A549 (cell line): ENCODE data around the gene RAD51B. TPM values are rescaled to one million over a fixed set of nuclear protein-coding genes. Genes with fewer than 3 reads are reported as not detected.

Experiments
- ATAC-seq, 2 experiments: fragments of 200-7000 bp in 1 of 2; fragments of >200 bp in 1 of 2; cut with Nextera tagmentation in 1 of 2; cut with Tn5 transposase in 1 of 2; 3 replicates each; pipeline versions ENCODE4 v1.8.0 to v1.9.1; 2018 to 2020; ENCODE audit warnings: mild to moderate bottlenecking in 1 of 2, moderate library complexity in 1 of 2
- CTCF ChIA-PET: fragments of 300-600 bp; sonication (Branson Sonifier 250); formaldehyde crosslinking; extraction: SDS; loops from one replicate; lab custom pipeline; 2021; ENCODE audit warnings: antibody characterized with exemption, inconsistent platforms; lab: Yijun Ruan, JAX
- POLR2A ChIA-PET: fragments of 350-600 bp; formaldehyde crosslinking; extraction: SDS; loops from one replicate; lab custom pipeline; 2021; ENCODE audit warnings: antibody characterized with exemption, inconsistent platforms; lab: Yijun Ruan, JAX
- DNase-seq, 2 experiments: peaks; one replicate each; pipeline versions ENCODE4 v3.0.0 to v3.0.0-alpha.2; 2011 to 2016; ENCODE audit warnings: low read depth in 1 of 2, low spot score in 1 of 2
- FAIRE-seq: peaks from 2 replicates; lab custom pipeline; 2011; peaks lifted over from hg19 to GRCh38; lab: Jason Lieb, UNC
- H3K27ac ChIP-seq, 2 experiments: fragments of >200 bp; sonication (Bioruptor Twin); formaldehyde crosslinking; 3 replicates each; pipeline ENCODE4 v1.5.1; 2016 to 2017
- H3K4me1 ChIP-seq: fragments of >200 bp; sonication (Bioruptor Twin); formaldehyde crosslinking; 3 replicates; pipeline ENCODE4 v1.6.1; 2016
- H3K4me2 ChIP-seq: fragments of >200 bp; sonication (Bioruptor Twin); formaldehyde crosslinking; 3 replicates; pipeline ENCODE4 v1.6.1; 2016
- H3K4me3 ChIP-seq: fragments of >200 bp; sonication (Bioruptor Twin); formaldehyde crosslinking; 3 replicates; pipeline ENCODE4 v1.5.1; 2016
- H3K9me3 ChIP-seq: fragments of >200 bp; sonication (Bioruptor Twin); formaldehyde crosslinking; 3 replicates; pipeline ENCODE4 v1.6.1; 2016
- ATOH8 ChIP-seq: fragments of 250-450 bp; sonication (Bioruptor Pico); IDR thresholded peaks from 2 replicates; pipeline ENCODE4 v1.5.0; 2020; ENCODE audit warnings: low read depth, mild to moderate bottlenecking, moderate library complexity
- CBX2 ChIP-seq: fragments of 200-600 bp; sonication (generic); IDR thresholded peaks from 2 replicates; pipeline ENCODE4 v1.6.1; 2016; ENCODE audit warnings: low read depth, mild to moderate bottlenecking, borderline replicate concordance
- CBX8 ChIP-seq: fragments of 200-600 bp; sonication (generic); IDR thresholded peaks from 2 replicates; pipeline ENCODE4 v1.6.1; 2016
- CEBPB ChIP-seq, 2 experiments: fragments of >200 bp in 1 of 2; sonication (Bioruptor Twin) in 1 of 2; formaldehyde crosslinking in 1 of 2; IDR thresholded peaks; 2 replicates each; pipeline ENCODE4 v1.6.1; 2012 to 2016
- CTCF ChIP-seq: fragments of >200 bp; sonication (Bioruptor Twin); formaldehyde crosslinking; IDR thresholded peaks from 3 replicates; pipeline ENCODE4 v1.5.1; 2016
- E2F6 ChIP-seq: IDR thresholded peaks from 2 replicates; pipeline ENCODE4 v1.6.1; 2012; ENCODE audit warnings: low read depth, borderline replicate concordance
- EHMT2 ChIP-seq: fragments of 200-600 bp; sonication (generic); IDR thresholded peaks from 2 replicates; pipeline ENCODE4 v1.6.1; 2016; ENCODE audit warnings: antibody characterized with exemption, low read depth, mild to moderate bottlenecking, moderate library complexity
- EP300 ChIP-seq, 2 experiments: fragments of >200 bp; sonication (Bioruptor Twin); formaldehyde crosslinking; IDR thresholded peaks; 2 replicates in 1 of 2; 3 replicates in 1 of 2; pipeline ENCODE4 v1.6.1; 2016 to 2017
- ESRRA ChIP-seq: fragments of 150-350 bp; IDR thresholded peaks from 2 replicates; pipeline ENCODE4 v1.6.1; 2014; ENCODE audit warnings: mild to moderate bottlenecking, low read length, borderline replicate concordance
- HES2 ChIP-seq: fragments of >200 bp; sonication (Bioruptor Twin); formaldehyde crosslinking; IDR thresholded peaks from 2 replicates; pipeline ENCODE4 v1.6.1; 2016
- HMGXB4 ChIP-seq: fragments of 250-450 bp; sonication (Bioruptor Pico); IDR thresholded peaks from 2 replicates; pipeline ENCODE4 v1.5.0; 2021; ENCODE audit warnings: mild to moderate bottlenecking, moderate library complexity, borderline replicate concordance
- MAFK ChIP-seq: fragments of 450-650 bp; IDR thresholded peaks from 2 replicates; pipeline ENCODE4 v1.6.1; 2014; ENCODE audit not compliant: partially characterized antibody
- MYC ChIP-seq: IDR thresholded peaks from 2 replicates; pipeline ENCODE4 v1.6.1; 2012; ENCODE audit warnings: mild to moderate bottlenecking, inconsistent platforms, low read length, improper control_type of control experiment, borderline replicate concordance
- NFE2L2 ChIP-seq: fragments of 150-350 bp; conservative IDR thresholded peaks from 2 replicates; pipeline ENCODE4 v1.6.1; 2014; ENCODE audit warnings: low read length
- NR3C1 ChIP-seq: fragments of >200 bp; sonication (Bioruptor Twin); formaldehyde crosslinking; IDR thresholded peaks from 3 replicates; pipeline ENCODE4 v1.6.1; 2017
- PBX3 ChIP-seq: IDR thresholded peaks from 2 replicates; pipeline ENCODE4 v1.6.1; 2012
- POLR2A ChIP-seq: IDR thresholded peaks from 2 replicates; pipeline ENCODE4 v1.6.1; 2012; ENCODE audit warnings: mild to moderate bottlenecking, low read length
- RCOR1 ChIP-seq: fragments of 150-350 bp; IDR thresholded peaks from 2 replicates; pipeline ENCODE4 v1.6.1; 2014; ENCODE audit warnings: antibody characterized with exemption, low read length, low read depth
- RFX5 ChIP-seq: fragments of 450-650 bp; IDR thresholded peaks from 2 replicates; pipeline ENCODE4 v1.7.1; 2014; ENCODE audit warnings: antibody characterized with exemption, mild to moderate bottlenecking, moderate library complexity
- RNF2 ChIP-seq: fragments of 200-600 bp; sonication (generic); IDR thresholded peaks from 2 replicates; pipeline ENCODE4 v1.6.1; 2016; ENCODE audit warnings: low read depth, mild to moderate bottlenecking, antibody characterized with exemption, moderate library complexity, borderline replicate concordance
- SMC3 ChIP-seq: fragments of >200 bp; sonication (Bioruptor Twin); formaldehyde crosslinking; IDR thresholded peaks from 3 replicates; pipeline ENCODE4 v1.6.1; 2018; ENCODE audit warnings: inconsistent platforms
- TP53 ChIP-seq: fragments of 250-450 bp; sonication (Bioruptor Pico); IDR thresholded peaks from 2 replicates; pipeline ENCODE4 v1.5.0; 2021; ENCODE audit warnings: mild to moderate bottlenecking, moderate library complexity
- ZSCAN20 ChIP-seq: fragments of 250-450 bp; sonication (Bioruptor Pico); IDR thresholded peaks from 2 replicates; pipeline ENCODE4 v1.8.0; 2022; ENCODE audit warnings: mild to moderate bottlenecking, moderate library complexity
- WGBS: methylation state at CpG from one replicate; pipeline ENCODE4 v1.1.6; 2017; ENCODE audit errors: missing lambda C conversion rate; 5-methylcytosine and 5-hydroxymethylcytosine counted together
- polyA plus RNA-seq, 4 experiments: library from polyadenylated mRNA; depleted of rRNA in 3 of 4; stranded (reverse); fragments of >200 nt; fragmentation: RNase III in 1 of 4; extraction: RNeasy Plus Mini Kit Qiagen cat#74134 plus additional on column Dnase treatment in 1 of 4; gene quantifications; 2 replicates in 3 of 4; 3 replicates in 1 of 4; pipeline ENCODE4 v1.2.3, GENCODE V29; 2011 to 2017

Gene RAD51B
- polyA plus RNA-seq, 2 of the 4 experiments (the other 2 are of a cell fraction): 7.2 to 10.8 TPM

GRCh38 chr14:68212361-68212760 is 392.8 kb downstream of the RAD51B start:
- Histone ChIP-seq H3K4me2 (no peak overlapping the region), H3K4me1 (peaks cover 12% of the 10 kb centered on the region), H3K9me3 (peaks cover 2% of the 10 kb centered on the region; the same call in 1 of the 3 replicates), H3K27ac (no peak overlapping the region), H3K4me3 (no peak overlapping the region)
- ATAC-seq (no peak), FAIRE-seq (no peak), DNase-seq (no peak)
- TF ChIP-seq MAFK: no peak
- no peak for TF ChIP-seq TP53 (CRISPR knock-in tag)
- TF ChIP-seq NFE2L2: no peak
- TF ChIP-seq RNF2: no peak
- no peak for TF ChIP-seq E2F6
- TF ChIP-seq CBX2: no peak
- TF ChIP-seq CTCF: no peak
- no peak for TF ChIP-seq ESRRA
- TF ChIP-seq CEBPB (IDR thresholded peaks at IDR 0.05): no peak
- no peak for TF ChIP-seq ZSCAN20 (CRISPR knock-in tag)
- TF ChIP-seq POLR2A: no peak
- no peak for TF ChIP-seq HMGXB4 (CRISPR knock-in tag)
- no peak for TF ChIP-seq MYC
- TF ChIP-seq NR3C1: no peak
- TF ChIP-seq EP300 (IDR thresholded peaks at IDR 0.05): no peak
- no peak for TF ChIP-seq PBX3
- TF ChIP-seq EHMT2: no peak
- no peak for TF ChIP-seq CBX8
- TF ChIP-seq SMC3: no peak
- ChIA-PET POLR2A (no interaction called here), CTCF (interaction anchor here (1.8 kb wide), 1 partner anchor 604 kb away, joined by 5 read pairs; no protein-coding TSS in a partner anchor)

GRCh38 chr14:68214431-68214830 is 394.9 kb downstream of the RAD51B start:
- H3K4me1 ChIP-seq: peaks cover 12% of the 10 kb centered on the region
- ChIA-PET POLR2A (no interaction called here), CTCF (no interaction called here)
- WGBS: 83% methylated on average over 4 of the region's 4 CpGs
- FAIRE-seq (no peak), DNase-seq (no peak), ATAC-seq (no peak)
- TF ChIP-seq HES2 (no peak), RCOR1 (no peak), PBX3 (no peak), RNF2 (no peak), ATOH8 (CRISPR knock-in tag) (no peak), MYC (no peak), RFX5 (no peak)
- peak overlapping the region in 1 of 2 experiments; percentile 8; a peak in 2 of 6 replicates for H3K27ac ChIP-seq
- H3K4me3 ChIP-seq: no peak overlapping the region
- no peak overlapping the region for H3K4me2 ChIP-seq
- peaks cover 2% of the 10 kb centered on the region; the same call in 1 of the 3 replicates for H3K9me3 ChIP-seq
